ENCODE results near the gene EFTUD2. TPM values are rescaled to one million over a fixed set of nuclear protein-coding genes. Genes with fewer than 3 reads are reported as not detected.
A peak's percentile ranks its signal among the peaks of the same experiment; 100 is the strongest.

The EFTUD2 gene
- total RNA-seq, 1 donor: 72.7 TPM

DNA sequence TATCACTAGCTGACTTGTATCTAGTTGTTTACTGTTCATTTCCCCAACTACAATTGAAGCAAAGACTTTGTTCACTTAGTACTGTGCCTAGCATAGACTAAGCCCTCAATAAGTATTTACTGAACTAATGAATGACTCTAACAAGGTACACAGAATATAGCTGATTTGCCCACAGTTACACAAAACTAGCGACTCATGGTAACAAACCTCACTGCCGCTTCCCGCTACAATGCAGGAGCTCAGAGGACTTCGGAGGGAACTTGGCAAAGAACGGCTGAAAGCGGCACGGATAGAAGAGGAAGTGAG lies 524 bp downstream of the EFTUD2 start:
- no peak for DNase-seq (ENCODE audit: insufficient read length, low spot score, missing footprints)
- H2AFZ ChIP-seq (ENCODE audit: low read length): peak overlapping the region; percentile 95
- peak overlapping the region; percentile 96 for H3K4me2 ChIP-seq (ENCODE audit: insufficient read depth, low read length)
- no peaks in the 10 kb centered on the region for H3K9me3 ChIP-seq (ENCODE audit: low read depth, low read length)
- peaks cover 10% of the 10 kb centered on the region for H4K20me1 ChIP-seq (ENCODE audit: insufficient read depth, low read length)
- H3K27ac ChIP-seq (ENCODE audit: low read depth, low read length): peak overlapping the region; percentile 99
- H3K79me2 ChIP-seq (ENCODE audit: insufficient read depth, low read length): peaks cover 51% of the 10 kb centered on the region
- H3K4me1 ChIP-seq (ENCODE audit: insufficient read depth, low read length): peaks cover 33% of the 10 kb centered on the region
- TF ChIP-seq, protein P1, sequence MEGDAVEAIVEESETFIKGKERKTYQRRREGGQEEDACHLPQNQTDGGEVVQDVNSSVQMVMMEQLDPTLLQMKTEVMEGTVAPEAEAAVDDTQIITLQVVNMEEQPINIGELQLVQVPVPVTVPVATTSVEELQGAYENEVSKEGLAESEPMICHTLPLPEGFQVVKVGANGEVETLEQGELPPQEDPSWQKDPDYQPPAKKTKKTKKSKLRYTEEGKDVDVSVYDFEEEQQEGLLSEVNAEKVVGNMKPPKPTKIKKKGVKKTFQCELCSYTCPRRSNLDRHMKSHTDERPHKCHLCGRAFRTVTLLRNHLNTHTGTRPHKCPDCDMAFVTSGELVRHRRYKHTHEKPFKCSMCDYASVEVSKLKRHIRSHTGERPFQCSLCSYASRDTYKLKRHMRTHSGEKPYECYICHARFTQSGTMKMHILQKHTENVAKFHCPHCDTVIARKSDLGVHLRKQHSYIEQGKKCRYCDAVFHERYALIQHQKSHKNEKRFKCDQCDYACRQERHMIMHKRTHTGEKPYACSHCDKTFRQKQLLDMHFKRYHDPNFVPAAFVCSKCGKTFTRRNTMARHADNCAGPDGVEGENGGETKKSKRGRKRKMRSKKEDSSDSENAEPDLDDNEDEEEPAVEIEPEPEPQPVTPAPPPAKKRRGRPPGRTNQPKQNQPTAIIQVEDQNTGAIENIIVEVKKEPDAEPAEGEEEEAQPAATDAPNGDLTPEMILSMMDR (IDR thresholded peaks at IDR 0.05; ENCODE audit: extremely low read depth, low read depth, low read length): no peak
- H3K36me3 ChIP-seq (ENCODE audit: insufficient read depth, low read length): peaks cover 11% of the 10 kb centered on the region
- H3K27me3 ChIP-seq (ENCODE audit: insufficient read depth, low read length): no peaks in the 10 kb centered on the region
- H3K4me3 ChIP-seq (ENCODE audit: insufficient read depth, low read length): peak overlapping the region; percentile 86

DNA sequence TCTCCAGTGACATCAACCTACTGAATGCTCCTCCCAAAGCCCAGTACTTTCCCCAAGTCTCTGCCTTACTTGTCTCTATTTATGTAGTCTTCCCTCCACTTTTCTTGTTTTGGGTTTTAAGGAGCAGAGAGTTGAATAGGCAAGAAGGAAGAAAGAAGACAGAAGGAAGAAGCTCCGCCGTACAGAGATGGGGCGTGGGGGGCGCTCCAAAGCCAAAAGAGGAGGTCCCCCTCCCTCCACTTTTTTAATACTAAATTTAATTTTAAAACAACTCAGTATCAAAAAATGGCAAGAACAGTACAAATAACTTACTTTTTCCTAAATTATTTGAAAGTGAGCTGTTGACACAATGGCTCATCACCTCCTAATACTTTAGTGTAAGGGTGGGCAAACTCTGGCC lies 4.6 kb downstream of the EFTUD2 start:
- H3K79me2 ChIP-seq (ENCODE audit: insufficient read depth, low read length): peaks cover 79% of the 10 kb centered on the region

DNA sequence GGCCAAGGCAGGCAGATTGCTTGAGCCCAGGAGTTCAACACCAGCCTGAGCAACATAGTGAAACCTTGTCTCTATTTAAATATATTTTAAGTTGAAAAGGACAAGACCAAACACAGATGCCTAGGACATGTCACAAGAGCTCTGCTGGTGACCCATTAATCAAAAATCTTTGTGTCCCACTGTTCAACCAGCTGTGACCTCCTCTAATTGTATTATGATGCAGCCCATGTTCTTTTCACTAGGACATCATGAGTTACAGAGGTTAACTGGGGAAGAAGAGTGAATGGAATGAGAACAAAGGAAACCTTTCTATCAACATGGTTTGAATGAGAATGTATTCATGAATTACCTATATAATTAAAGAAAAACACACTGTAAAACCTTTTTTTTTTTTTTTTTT lies 7.0 kb downstream of the EFTUD2 start:
- H3K9me3 ChIP-seq (ENCODE audit: low read depth, low read length): no peaks in the 10 kb centered on the region
- H3K36me3 ChIP-seq (ENCODE audit: insufficient read depth, low read length): peaks cover 31% of the 10 kb centered on the region
- peaks cover 4% of the 10 kb centered on the region for H3K4me1 ChIP-seq (ENCODE audit: insufficient read depth, low read length)
- no peak overlapping the region for H3K4me2 ChIP-seq (ENCODE audit: insufficient read depth, low read length)
- H3K79me2 ChIP-seq (ENCODE audit: insufficient read depth, low read length): peaks cover 83% of the 10 kb centered on the region
- H4K20me1 ChIP-seq (ENCODE audit: insufficient read depth, low read length): peaks cover 26% of the 10 kb centered on the region
- no peak overlapping the region for H3K27ac ChIP-seq (ENCODE audit: low read depth, low read length)
- no peaks in the 10 kb centered on the region for H3K27me3 ChIP-seq (ENCODE audit: insufficient read depth, low read length)
- DNase-seq (ENCODE audit: insufficient read length, low spot score, missing footprints): no peak
- no peak overlapping the region for H2AFZ ChIP-seq (ENCODE audit: low read length)
- H3K4me3 ChIP-seq (ENCODE audit: insufficient read depth, low read length): no peak overlapping the region
- TF ChIP-seq, protein P1 (IDR thresholded peaks at IDR 0.05; ENCODE audit: extremely low read depth, low read depth, low read length): no peak

More for the DNA sequence above, 4.6 kb downstream of the EFTUD2 start:
- H4K20me1 ChIP-seq (ENCODE audit: insufficient read depth, low read length): peaks cover 13% of the 10 kb centered on the region
- peaks cover 31% of the 10 kb centered on the region for H3K36me3 ChIP-seq (ENCODE audit: insufficient read depth, low read length)
- no peaks in the 10 kb centered on the region for H3K27me3 ChIP-seq (ENCODE audit: insufficient read depth, low read length)
- TF ChIP-seq, protein P1 (IDR thresholded peaks at IDR 0.05; ENCODE audit: extremely low read depth, low read depth, low read length): peak; percentile 14
- H3K27ac ChIP-seq (ENCODE audit: low read depth, low read length): no peak overlapping the region
- H2AFZ ChIP-seq (ENCODE audit: low read length): no peak overlapping the region
- no peak overlapping the region for H3K4me3 ChIP-seq (ENCODE audit: insufficient read depth, low read length)
- H3K4me1 ChIP-seq (ENCODE audit: insufficient read depth, low read length): peaks cover 7% of the 10 kb centered on the region
- H3K4me2 ChIP-seq (ENCODE audit: insufficient read depth, low read length): no peak overlapping the region
- no peaks in the 10 kb centered on the region for H3K9me3 ChIP-seq (ENCODE audit: low read depth, low read length)
- DNase-seq (ENCODE audit: insufficient read length, low spot score, missing footprints): no peak

DNA sequence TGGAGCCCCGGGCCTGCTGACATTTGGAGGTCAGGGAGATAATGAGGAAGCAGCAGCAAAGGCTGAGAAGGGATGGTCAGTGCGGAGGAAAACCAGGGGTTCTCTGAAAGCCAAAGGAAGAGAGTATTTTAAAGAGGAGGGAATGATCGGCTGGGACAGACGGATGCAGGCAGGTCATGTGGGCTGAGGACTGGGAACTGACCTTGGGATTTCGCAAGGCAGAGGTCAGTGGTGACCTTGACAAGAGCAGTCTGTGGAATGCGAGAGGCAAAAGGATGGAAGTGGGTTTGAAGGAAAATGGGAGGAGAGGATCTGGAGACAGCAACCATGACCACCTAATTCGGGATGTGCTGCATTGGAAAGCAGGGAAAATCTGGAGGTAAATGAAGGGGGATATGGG lies 10.2 kb downstream of the EFTUD2 start:
- no peak overlapping the region for H3K4me3 ChIP-seq (ENCODE audit: insufficient read depth, low read length)
- no peaks in the 10 kb centered on the region for H3K27me3 ChIP-seq (ENCODE audit: insufficient read depth, low read length)
- no peak for DNase-seq (ENCODE audit: insufficient read length, low spot score, missing footprints)
- H3K36me3 ChIP-seq (ENCODE audit: insufficient read depth, low read length): peaks cover 49% of the 10 kb centered on the region
- H2AFZ ChIP-seq (ENCODE audit: low read length): no peak overlapping the region
- H3K4me1 ChIP-seq (ENCODE audit: insufficient read depth, low read length): peaks cover 4% of the 10 kb centered on the region
- no peaks in the 10 kb centered on the region for H3K9me3 ChIP-seq (ENCODE audit: low read depth, low read length)
- H3K27ac ChIP-seq (ENCODE audit: low read depth, low read length): no peak overlapping the region
- no peak overlapping the region for H3K4me2 ChIP-seq (ENCODE audit: insufficient read depth, low read length)
- TF ChIP-seq, protein P1 (IDR thresholded peaks at IDR 0.05; ENCODE audit: extremely low read depth, low read depth, low read length): no peak
- peaks cover 61% of the 10 kb centered on the region for H3K79me2 ChIP-seq (ENCODE audit: insufficient read depth, low read length)
- peaks cover 17% of the 10 kb centered on the region for H4K20me1 ChIP-seq (ENCODE audit: insufficient read depth, low read length)
